Hematopoietic multipotent progenitor cell treated with erythropoietin and hydrocortisone succinate and interleukin-3 and kit ligand, for 8 days (in vitro differentiated cells): ENCODE measurements around the gene ADH7.
"Not testable (repeated sequence)": the region's sequence is repeated elsewhere in the genome, so short reads cannot be mapped to it uniquely, and the experiment has no call there.

Experiments
- DNase-seq: peaks from one replicate; pipeline ENCODE4 v3.0.0-alpha.2; 2015

ADH7 gene

DNA sequence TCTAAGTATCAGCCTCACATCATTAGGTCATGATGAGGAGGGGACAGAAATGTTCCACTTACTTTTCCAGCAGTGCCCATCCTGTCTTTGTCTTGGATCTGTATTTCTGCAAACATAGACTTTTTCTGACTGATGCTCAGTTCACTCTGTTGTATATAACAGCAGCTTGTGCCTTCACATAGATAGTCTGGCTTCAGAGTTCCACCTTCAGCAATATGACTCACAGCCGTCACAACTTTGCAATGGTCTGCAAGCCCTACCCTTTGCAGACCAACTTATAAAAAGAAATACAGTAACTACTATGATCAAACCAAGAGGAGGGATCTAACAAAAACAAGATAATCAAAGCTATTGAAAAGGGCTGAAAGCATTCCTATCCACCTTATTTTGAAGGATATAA is at the start of gene ADH7:
Gene ADH7, minus strand, starts transcription at position 189 of the 400 bp plus-strand sequence. Its CDS starts 109 bp downstream, at position 80.
- DNase-seq: no peak

DNA sequence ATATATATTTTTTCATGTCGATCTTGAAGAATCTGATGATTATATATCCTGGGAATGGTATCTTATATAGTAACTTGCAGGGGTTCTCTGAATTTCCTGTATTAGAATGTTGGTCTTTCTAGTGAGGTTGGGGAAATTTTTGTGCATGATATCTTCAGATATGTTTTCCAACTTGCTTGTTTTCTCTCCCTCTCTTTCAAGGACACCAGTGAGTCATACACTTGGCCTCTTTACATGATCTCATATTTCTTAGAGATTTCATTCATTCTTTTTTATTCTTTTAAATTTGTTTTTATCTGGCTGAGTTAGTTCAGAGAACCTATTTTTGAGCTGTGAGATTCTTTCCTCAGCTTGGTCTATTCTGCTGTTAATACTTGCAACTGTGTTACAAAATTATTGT is 48.5 kb upstream of the ADH7 start:
- DNase-seq: no peak

DNA sequence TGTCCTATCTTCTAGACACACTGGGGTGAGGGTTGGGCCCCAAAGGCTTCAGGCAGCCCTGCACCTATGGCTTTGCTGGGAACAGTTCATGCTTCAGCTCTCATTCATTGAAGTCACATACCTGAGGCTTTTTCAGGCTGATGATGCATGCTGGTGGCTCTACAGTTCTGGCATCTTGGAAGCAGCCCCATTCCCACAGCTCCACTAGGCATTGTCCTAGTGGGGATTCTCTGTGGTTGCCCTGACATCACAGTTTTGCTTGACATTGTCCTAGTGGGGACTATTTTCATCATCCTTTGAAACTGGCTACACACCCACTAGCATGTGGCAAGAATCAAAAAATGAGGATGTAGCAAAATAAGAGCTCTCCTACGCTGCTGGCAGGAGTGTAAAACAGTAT is 38.0 kb upstream of the ADH7 start:
- no peak for DNase-seq

DNA sequence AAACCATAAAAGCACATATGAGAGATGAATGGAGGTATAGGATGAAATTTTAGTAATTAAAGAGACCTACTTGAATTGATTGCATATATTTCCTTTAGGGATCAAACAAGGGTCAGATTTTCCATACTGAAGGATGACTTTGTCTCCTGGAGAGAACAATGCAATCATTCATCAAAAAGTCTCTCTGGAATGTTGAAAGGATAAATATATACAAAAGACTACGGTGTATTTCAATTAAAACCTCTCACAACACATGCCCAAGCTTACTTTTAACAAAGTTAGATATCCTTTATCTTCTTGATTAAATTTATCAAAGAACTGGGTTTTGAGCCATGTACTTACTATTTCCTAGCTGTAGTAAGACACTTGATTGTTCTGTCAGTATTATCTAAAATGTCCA is 36.8 kb upstream of the ADH7 start:
- DNase-seq: no peak

DNA sequence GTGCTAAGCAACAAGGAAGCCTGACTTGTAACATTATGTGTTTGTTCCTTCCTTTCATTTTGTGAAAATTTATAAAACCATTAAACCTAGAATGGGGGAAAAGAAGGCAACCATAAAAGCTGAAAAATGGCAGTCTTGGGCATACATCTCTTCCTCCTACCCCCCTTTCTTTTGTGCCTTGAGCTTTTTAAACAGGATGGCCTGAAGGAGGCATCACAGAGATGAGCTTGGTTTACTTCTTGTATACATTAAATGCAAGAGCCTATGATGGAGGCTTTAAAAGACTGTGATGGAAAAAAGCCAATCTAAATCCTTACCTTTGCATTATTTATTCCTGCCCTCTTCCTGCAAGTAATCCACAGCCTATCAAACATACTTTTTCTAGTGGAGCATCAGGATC is 36.2 kb upstream of the ADH7 start:
- DNase-seq: no peak

DNA sequence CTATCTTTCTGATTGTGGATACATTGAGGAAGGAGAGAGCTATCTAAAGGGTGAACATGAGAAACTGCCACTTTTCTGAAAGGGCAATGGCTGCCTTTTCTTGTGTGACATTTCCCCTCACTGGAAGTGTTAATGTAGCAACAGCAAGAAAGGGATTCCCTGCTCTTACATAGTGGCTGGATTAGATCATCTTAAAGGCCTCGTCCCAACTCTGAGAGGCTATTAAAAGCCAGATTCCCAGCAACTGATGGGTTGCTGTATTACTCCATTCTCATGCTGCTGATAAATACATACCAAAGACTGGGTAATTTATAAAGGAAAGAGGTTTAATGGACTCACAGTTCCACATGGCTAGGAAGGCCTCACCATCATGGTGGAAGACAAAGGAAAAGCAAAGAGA is 33.7 kb upstream of the ADH7 start:
- DNase-seq: no peak

DNA sequence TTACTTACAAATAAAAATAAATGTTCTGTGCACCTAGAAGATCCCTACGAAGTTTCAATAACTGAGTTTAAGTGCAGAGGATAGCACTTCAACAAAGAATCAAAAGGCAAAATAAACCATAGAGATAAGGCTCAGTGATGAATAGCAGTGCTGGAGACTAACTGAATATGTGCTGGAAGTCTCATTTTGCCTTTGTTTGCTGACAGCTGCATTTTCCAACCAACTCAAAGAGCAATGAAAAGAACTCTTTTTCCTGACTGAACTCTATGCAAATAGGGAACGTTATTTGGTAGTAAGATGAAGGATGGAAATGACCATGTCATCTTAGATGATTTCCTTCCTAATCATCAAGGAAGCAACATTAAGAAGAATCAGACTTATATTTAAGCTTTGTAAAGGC is 32.7 kb upstream of the ADH7 start:
- DNase-seq: no peak

DNA sequence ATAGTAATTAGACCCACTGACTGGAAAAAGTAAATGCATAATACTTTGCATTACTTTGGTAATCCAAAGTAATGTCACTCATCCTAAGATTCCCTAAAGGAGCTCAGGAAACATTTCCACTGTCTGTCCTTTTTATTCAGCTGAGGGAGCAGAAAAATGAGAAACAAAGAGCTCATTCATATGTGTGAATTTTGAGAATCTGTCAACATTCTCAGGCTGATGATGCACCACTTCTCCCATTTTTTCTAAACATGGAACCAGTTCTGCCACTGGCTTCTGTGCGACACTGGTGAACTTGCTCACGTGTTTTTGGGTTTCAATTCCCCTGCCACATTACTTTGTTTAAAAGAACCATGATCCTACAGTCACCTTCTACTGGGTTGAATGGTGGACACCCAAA is 28.4 kb upstream of the ADH7 start:
- DNase-seq: no peak

DNA sequence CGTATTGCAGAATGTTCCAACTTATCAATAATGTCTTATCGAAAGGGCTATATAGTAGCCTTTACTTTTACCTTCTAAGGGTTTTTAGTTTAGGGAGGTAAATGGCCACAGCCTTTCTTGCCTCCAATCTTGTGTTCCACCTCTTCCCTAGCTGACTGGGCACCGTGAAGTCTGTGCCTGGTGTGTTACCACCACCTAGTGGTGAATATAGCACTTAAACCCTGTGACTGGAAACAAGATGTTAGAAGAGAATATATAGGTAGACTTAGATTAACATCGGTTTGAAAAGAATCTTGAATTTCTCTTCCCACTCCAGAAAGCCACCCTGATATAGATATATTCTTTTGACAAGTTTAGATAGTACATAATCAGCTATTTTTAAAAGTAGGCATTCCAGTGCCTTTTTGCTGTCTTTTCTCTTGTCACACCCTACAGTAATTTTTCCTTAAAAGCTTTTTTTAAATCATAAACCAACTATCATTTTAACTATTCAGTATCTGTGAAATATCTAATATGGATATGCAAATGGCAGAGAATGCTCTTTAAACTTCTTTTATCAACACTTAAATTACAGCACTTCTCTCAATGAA is 27.8 kb upstream of the ADH7 start:
- peak; percentile 68 for DNase-seq

DNA sequence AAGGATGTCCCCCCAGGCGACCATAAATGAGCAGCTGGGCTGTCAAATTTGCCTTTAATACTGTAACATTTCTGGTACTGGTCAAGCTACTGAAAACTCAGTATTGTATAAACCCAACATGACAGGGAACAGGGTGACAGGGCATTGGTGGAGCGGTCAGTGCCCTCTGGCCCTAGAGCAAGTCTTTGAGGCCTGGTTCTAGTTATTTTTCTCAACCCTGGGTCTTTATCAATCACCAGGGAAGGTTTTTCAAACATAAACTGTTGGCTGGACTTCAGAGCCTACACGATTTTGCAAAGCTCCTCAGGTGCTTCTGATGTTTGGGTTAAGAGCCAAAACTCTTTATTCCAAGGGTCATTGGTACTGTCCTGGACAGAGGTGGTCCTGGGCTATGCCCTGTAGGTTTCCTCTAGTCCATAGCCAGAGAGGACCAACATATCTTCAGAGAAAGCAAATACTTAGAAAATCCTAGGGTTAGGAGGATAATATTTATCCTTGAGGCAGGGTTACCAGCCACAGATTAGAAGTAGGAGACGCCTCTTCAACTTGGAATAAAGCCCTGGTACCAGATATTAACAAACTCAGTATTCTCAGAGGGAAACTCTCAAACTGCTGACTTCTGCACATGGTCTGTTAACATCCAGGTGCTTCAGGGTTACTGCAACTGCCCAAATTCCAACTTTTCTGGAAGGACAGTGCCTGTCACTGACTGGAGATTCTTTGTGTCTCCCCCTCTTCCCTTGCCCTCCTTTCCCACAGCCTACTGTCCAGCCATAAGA is 26.7 kb upstream of the ADH7 start:
- no peak for DNase-seq

DNA sequence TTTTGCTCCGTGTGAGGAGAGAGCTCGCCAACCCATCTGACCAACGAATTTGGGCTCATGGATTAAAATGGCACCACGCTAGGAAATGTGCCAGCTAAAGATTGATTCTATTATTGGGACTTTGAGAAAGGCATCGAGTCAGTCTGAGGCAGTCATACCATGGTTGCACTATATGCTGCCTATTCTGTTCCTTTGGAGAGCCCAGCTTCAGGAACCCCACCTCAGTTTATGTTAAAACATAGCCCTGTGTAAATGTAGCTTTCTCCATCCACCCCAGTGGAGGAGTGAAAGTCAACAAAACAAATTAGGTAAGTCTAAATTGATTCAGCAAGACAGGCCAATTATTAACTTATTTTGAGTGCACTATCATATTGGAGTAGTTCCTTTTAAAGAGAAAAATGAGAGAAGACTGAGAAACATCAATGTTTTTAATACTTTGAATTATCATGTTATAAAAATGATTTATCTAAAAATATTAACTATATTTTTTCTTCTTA is 24.5 kb upstream of the ADH7 start:
- no peak for DNase-seq

DNA sequence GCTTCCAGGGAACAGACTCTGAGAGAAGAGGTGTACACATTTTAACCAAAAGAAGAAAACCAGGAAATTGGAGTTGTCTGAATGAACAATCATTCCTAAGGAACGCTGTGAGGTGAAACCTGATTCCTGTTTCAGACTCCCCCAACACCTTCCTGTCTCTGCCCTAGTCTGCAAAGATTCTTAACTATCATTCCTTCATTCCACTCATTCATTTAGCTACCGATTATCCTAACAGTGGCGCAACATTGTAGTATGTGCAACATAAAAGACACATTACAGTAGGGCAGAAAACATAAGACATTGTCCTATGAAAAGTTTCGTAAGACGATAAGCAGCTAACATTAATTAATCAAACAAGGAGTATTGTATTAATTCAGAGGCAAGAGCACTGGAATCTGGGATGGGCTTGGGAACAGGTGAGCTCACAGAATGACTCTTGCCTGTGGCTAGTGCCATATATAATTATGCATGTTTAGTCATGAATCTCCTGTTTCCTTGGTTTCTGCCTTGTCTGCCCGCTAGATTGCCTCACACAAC is 23.8 kb upstream of the ADH7 start:
- DNase-seq: no peak

DNA sequence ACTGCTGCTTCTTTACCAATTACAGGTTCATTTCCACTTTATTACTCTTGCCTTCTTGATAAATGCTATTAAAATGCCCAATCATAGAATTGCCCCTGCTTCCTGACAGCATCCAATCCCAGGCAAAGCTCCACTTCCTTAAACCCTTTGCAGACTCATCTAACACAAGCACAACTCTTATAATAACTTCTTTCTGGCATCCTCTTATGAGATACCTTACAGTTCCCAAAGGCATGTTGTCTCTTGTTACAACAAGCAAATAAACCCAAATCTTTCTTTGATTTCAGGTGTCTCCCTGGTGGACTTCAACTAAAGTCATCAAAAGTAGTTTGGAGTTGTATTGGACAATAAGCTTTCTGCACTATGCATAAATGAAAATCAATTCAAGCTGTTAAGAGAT is 22.5 kb upstream of the ADH7 start:
- DNase-seq: no peak

DNA sequence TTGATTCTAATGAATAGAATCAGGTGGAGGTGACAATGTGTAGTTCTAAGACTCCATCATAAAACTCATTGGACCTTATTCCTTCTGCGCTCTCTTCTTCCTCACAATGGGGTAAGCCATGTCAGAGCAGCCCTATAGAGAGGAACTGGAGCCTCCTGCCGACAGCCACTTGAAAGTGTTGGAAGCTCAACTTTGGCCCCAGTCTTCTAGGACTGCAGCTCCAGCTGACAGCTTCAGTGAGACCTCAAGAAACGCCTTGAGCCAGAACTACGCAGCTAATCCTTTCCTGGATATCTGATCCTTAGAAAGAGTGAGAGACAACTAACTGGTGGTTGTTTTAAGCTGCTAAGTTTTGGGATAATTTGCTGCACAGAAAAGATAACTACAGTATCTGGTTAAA is 22.1 kb upstream of the ADH7 start:
- no peak for DNase-seq

DNA sequence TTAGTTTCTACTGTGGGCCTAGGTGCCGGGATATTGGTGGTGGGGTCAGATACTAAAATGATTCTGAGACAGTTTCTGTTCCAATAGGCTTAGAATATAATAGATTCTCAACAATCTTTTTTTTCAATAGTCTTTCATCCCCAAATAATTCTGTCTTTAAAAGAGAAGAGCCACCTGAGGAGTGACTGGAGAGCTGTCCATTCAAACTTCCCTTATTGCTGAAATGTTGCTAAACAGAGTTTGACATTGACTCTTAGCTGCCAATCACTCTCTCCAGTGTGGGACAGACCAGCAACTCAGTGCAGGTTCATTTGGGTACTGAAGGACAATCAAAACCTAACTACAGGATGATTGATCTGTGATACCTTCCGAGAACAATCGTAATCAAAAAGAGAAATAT is 12.4 kb upstream of the ADH7 start:
- DNase-seq: no peak

DNA sequence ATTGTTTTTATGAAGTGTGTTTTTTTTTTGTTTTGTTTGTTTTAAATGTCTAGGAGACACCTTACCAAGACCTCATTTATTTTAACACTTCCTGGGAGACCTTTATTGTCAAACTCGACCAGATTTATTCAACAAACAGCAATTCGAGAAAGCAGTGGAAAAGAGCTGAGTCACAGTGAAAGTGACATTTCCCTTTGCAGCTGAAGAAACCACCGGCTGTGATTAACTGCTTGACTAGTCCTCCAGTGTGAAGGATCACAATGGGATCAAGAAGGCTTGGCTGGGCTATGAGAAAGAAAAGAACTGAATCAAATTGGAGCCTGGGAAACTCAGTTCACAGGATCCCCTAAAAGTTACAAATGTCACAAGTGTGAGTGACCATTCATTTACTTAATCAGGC is 11.9 kb upstream of the ADH7 start:
- no peak for DNase-seq

DNA sequence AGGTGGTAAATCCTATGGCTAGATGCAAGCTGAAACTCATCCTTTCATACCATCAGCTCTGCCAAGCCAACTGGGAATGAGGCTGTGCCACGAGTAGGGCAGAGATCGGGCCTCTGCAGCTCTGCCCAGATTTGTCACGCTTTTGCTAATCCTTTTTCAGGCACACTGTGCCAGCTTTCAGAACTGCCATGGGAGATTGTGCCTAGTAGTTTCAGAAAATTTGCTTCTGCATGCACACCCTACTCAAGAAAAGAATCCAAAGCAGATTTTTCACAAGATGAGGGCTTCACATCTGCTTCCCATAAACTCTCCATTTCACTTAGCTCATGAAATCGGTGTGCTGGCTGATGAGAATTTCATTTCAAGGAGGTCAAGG is 3.3 kb upstream of the ADH7 start:
- no peak for DNase-seq

DNA sequence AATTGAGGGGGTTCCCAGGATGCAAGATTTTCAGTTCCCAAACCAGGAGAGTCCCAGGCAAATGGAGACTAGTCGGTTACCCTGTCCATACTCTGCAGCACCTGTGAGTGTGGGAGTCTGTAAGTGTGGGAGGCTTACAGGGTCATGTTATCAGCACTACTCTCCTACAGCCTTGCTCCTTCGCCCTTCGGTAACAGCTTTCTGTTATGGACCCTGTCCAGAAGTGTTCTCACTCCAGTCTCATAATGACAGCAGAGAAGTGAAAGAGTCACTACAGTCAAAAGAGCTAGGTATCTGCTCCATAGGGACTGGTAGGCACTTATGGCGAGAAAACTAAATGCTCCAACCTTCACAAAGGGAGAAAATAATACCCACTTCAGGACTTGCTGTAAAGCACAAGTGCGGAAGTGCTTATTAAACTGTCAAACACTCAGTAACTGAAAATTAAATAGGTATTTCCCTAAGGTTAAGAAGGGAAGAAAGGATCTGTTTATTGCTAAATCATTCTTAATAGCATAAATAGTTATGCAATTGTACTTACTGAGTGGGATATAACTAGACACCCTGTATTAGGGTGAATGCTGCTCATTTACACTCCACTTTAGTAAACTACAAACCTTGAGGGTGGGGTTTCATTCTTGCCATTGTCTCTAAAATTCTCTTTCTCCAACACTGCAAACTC is 2.7 kb upstream of the ADH7 start:
- no peak for DNase-seq

DNA sequence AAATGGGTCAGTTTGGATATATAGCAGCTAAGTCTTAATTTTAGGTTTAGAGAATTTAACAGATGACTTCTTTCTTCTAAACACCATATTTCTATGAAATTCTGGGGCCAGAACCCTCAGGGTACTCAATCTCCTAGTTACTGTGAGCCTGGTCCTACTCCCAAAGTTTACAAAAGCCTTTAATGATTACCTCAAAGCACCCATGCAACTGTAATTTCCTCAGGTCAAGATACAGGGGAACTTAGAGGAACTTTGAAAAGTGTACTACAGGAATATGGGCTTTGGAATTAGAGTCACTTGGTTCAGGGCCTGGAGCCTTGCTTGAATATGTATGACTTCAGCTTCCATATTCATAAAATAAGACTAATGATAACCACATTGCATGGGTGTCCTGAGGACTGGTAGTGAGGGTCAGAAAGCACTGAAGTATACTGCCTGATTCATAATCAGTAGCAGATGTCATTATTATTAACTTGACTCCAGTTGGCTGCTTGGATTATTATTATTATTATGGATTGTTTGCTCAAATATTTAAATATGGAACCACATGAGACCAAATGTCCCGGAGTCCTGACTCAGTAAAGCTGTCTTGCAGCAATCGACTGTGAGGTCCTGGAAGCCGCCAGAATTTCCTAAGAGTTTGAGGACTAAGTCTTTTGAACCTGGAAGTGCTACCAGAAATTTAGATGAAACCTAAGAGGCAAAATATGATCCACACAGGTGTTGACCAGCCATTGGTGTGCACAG is 2.0 kb upstream of the ADH7 start:
- DNase-seq: no peak

DNA sequence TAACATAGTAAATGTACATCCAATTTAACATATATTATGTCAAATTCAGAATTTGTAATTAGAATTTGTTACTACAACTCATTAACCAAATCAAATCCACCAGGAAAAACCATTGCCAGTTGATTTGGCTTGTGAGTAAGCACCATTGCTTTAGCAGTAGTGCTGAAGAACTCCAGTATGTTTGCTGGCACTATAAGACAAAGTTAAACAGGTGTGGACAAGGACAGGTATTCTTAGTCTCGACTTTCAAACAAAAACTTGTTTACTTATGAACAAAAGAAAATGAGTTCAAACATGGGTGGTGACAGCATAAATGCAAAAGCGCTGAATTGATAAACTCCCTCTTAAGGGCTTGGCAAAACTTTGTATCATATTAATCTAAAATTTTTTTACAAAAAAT is 1.3 kb upstream of the ADH7 start:
- no peak for DNase-seq

DNA sequence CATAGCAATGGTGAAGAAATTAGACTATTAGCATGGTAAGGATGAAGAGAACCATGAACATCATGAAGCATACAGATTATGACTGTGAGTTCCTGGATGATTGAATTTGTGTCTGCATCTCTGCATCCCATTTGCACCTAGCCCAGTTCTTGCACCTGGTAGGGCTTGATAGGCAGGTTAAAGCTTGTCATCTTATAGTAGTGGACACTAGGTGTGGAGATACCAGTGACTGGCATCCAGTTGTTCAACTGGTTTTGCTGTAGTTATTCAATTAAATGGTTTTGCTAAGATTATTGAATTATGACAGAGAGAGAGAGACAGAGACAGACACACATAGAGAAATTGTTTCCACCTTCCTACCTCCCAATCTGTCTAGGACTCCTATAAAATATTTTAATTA is 5.0 kb downstream of the ADH7 start:
- DNase-seq: no peak

DNA sequence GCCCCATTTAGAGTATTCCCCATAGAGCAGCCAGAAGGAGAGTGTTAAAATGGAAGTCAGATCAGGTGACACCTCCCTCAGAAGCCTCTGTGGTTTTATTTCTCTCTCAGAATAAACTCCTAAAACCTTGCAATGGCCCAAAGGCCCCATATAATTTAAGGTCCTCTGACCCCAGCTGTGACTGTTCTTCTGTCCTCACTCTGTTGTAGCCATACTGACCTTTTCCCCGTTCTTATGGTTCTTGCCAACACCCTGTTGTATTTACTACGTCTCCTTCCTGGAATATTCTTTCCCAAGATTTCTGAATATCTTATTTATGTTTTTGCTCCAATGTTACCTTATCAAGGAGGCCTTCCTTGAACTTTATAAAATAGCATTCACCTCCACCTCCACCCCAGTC is 18.0 kb downstream of the ADH7 start:
- DNase-seq: no peak

DNA sequence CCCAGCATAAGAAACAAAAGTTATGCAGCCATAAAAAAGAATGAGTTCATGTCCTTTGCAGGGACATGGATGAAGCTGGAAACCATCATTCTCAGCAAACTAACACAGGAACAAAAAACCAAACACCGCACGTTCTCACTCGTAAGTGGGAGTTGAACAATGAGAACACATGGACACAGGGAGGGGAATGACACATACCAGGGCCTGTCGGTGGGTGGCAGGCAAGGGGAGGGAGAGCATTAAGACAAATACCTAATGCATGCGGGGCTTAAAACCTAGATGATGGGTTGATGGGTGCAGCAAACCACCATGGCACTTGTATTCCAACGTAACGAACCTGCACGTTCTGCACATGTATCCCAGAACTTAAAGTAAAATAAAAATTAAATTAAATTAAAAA is 19.4 kb downstream of the ADH7 start:
- DNase-seq: not testable (repeated sequence)
